Measurements from ENCODE around the gene YBX3.

Gene YBX3

GRCh38 chr12:10725003-10725402 lies 1.9 kb upstream of the YBX3 start:
- no peak overlapping the region for H3K4me3 ChIP-seq (ENCODE audit: low read depth, low read length)
- no peak for DNase-seq (ENCODE audit: low read depth)
- TF ChIP-seq, protein P1, sequence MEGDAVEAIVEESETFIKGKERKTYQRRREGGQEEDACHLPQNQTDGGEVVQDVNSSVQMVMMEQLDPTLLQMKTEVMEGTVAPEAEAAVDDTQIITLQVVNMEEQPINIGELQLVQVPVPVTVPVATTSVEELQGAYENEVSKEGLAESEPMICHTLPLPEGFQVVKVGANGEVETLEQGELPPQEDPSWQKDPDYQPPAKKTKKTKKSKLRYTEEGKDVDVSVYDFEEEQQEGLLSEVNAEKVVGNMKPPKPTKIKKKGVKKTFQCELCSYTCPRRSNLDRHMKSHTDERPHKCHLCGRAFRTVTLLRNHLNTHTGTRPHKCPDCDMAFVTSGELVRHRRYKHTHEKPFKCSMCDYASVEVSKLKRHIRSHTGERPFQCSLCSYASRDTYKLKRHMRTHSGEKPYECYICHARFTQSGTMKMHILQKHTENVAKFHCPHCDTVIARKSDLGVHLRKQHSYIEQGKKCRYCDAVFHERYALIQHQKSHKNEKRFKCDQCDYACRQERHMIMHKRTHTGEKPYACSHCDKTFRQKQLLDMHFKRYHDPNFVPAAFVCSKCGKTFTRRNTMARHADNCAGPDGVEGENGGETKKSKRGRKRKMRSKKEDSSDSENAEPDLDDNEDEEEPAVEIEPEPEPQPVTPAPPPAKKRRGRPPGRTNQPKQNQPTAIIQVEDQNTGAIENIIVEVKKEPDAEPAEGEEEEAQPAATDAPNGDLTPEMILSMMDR (conservative IDR thresholded peaks at IDR 0.05; ENCODE audit: low read depth, low read length), result no peak

DNA sequence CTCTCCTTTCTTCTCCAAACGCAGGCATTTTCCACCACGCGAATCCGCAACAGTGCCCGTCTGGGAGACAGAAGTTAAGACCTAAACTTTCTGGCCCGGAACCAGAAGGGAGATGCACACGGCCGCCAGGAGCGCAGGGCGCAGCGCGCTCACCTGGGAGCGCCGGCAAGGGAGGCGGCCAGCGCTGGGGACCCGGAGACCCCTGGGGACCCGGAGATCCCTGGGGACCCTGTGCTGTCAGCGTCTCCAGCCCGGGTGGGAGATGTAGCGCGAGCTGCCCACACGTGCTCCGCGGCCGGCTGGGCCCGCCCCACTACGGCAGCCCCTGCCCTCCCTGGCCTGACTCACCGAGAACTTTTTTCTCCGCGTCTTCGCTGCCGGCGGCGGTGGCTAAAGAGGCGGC lies 620 bp downstream of the YBX3 start:
- peak overlapping the region; percentile 89 for H3K4me3 ChIP-seq (ENCODE audit: low read depth, low read length)
- DNase-seq (ENCODE audit: low read depth), result peak; percentile 65
- TF ChIP-seq, protein P1 (conservative IDR thresholded peaks at IDR 0.05; ENCODE audit: low read depth, low read length), result peak; percentile 11

- DNase-seq (ENCODE audit: low read depth), result peak; percentile 98
- TF ChIP-seq, protein P1 (conservative IDR thresholded peaks at IDR 0.05; ENCODE audit: low read depth, low read length), result no peak
- peak overlapping the region; percentile 89 for H3K4me3 ChIP-seq (ENCODE audit: low read depth, low read length)
Measured at GRCh38 chr12:10721651-10722501, 1.2 kb downstream of the YBX3 start.

DNA sequence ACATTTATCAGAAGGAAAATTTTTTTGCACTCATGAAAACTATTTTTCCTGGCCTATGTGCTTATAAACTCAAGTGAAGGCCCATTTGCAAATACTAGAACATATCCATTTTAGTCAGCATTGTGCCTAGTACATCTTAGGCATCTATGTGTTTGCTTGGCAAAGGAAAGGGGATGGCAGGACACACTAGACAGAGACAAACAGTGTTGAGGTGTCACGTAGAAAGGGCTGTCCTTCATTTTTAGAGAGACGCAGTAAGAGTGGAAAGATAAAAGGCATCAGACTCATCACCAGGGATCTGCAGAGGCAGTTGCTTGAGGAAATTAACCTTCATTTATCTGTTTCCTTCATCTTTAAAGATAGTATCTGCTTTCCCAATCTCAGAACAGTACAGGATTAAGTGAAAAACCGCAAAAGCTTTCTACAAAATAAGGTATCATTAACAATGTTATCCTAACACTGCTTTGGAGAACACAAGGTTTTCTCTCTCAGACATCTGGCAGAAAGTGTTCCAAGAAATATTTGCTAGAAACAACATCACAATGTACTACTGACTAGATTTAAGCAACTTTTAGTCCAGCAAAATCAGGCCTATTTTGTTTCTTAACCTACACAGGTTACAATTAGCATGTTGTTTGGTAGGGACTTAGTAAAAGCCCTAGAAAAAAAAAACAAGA lies 2.0 kb downstream of the YBX3 start:
- TF ChIP-seq, protein P1 (conservative IDR thresholded peaks at IDR 0.05; ENCODE audit: low read depth, low read length), result no peak
- H3K4me3 ChIP-seq (ENCODE audit: low read depth, low read length), result peak overlapping the region; percentile 89
- DNase-seq (ENCODE audit: low read depth), result no peak

DNA sequence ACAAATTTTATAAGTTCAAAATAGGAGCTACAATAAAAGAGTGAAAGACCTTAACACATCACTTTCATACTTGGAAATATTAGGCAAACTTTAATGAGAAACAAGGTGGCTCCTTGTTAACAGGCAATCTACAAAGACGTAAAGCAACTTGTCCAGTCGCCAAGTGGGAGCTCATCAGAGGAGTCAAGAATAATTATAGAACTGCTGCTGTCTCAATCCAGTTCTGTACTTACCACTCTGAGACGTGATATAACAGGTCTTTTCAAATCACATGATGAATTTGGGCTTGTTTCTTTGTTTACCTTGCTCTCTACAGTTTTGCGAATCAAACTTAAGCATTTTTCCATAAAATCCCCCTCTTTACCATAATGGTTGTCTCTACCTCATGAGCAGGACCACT lies 3.6 kb downstream of the YBX3 start:
- no peak overlapping the region for H3K4me3 ChIP-seq (ENCODE audit: low read depth, low read length)
- TF ChIP-seq, protein P1 (conservative IDR thresholded peaks at IDR 0.05; ENCODE audit: low read depth, low read length), result no peak
- DNase-seq (ENCODE audit: low read depth), result no peak

DNA sequence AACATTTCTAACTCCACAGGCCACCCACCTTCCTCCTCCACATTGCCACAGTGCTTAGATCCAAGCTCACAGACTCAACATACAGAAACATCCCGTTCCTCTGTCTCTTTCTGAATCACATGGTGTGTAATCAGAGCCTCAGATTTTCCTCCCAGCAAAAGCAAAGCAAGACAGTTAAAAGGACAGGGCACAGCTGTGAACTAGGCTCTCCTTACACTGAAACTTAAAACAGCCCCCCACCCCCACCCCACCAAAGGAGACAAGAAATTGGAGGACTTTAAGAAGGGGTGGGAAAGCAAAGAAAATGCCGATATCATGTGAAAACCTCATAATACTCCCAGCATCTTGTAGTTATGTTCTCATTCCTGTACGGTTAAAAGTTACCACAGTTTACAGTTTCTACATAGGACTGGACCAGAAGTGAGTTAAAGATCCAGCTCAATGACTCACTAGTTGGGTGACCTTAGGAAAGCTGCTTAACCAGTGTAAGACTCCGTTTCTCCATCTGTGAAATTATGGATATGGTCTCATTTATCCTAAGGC lies 4.8 kb downstream of the YBX3 start:
- peak overlapping the region; percentile 42 for H3K4me3 ChIP-seq (ENCODE audit: low read depth, low read length)
- peak; percentile 90 for DNase-seq (ENCODE audit: low read depth)
- TF ChIP-seq, protein P1 (conservative IDR thresholded peaks at IDR 0.05; ENCODE audit: low read depth, low read length), result no peak

Measured in choroid plexus epithelial cell (primary cell).